ENCODE data around the gene CES3.
"Not testable (repeated sequence)": the region's sequence is repeated elsewhere in the genome, so short reads cannot be mapped to it uniquely, and the experiment has no call there.

Gene CES3

DNA sequence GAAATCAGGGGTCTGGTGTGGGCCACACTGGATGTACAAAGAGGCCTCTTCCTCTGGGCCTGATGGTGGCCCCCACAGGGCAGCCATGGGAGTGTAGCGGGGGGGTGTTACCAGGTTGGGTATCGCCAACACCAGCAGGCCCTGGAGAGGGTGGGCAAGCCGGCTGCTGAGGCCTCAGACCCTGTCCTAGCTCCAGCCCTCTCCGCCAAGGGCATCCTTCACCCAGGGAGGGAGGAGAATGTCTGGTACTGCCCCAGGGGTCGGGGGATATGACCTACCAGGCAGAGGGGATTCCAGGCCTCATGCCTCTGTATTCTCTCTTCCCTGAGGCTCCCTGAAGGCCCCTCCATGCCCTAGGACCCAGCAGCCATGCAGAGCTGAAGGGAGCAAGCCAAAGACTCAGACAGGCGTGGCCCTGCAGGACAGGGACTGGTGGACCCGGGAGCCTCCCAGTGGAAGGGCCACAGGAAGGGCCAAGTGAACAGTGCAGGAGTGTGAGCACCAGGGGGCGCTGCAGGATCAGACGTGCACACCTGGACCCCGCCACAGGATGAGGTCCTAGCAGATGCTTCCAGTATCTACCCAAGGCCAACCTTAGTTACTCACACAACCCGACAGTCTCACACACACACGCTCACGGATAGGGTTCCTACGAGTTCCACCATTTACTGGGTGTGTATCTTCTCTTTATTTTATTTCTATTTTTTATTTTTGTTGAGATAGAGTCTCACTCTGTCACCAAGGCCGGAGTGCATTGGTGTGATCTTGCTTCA, 16.5 kb downstream of the CES3 start:
- no peaks in the 10 kb centered on the region for H3K9me3 ChIP-seq
- H3K4me2 ChIP-seq, result peak overlapping the region; percentile 60
- no peak for TF ChIP-seq Cebpa-rat (IDR thresholded peaks at IDR 0.05)
- no peaks in the 10 kb centered on the region for H3K27me3 ChIP-seq
- H3K27ac ChIP-seq, result no peak overlapping the region
- peaks cover 39% of the 10 kb centered on the region for H3K4me1 ChIP-seq
- no peak overlapping the region for H3K4me3 ChIP-seq
- no peaks in the 10 kb centered on the region for H3K36me3 ChIP-seq
- no peak overlapping the region; the same call in 1 of the 2 replicates for H3K9ac ChIP-seq
- H4K20me1 ChIP-seq, result no peaks in the 10 kb centered on the region

DNA sequence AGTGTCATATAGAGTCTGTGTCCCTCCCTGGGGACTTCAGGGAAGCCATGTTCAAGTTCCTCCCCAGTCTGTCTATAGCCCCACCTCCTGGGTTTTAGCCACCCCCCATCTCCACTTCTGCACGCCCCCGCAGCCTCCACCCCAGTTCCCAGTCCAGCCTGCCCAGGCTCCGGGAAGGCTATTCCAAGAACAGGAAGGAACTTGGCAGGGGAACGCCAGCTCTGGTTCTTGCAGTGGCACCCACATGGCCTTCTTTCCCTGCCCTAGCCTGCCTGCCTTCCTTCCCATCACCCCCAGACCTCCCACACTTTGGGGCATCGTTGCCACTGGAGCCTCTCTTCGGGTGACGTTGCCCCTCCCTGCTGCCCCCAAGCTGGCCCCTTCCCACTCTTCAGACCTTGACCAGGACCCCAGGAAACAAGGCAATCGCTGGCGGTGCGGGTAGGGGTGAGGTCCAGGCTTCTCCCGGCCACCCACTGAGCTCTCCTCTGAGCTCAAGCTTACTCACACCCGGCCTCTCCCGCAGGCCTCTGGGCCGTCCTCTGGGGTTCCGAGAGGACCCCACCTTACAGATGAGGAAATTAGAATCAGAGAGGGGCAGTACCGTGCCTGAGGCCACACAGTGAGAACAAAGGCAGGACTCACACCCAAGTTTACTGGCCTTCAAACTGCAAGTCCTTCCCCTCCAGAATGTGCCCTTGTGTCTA, 18.1 kb downstream of the CES3 start:
- no peak for TF ChIP-seq Cebpa-rat (IDR thresholded peaks at IDR 0.05)
- Histone ChIP-seq H3K27me3 (no peaks in the 10 kb centered on the region), H4K20me1 (no peaks in the 10 kb centered on the region), H3K4me1 (peaks cover 39% of the 10 kb centered on the region), H3K9ac (no peak overlapping the region), H3K4me3 (no peak overlapping the region), H3K27ac (no peak overlapping the region), H3K4me2 (peak overlapping the region; percentile 42), H3K36me3 (no peaks in the 10 kb centered on the region), H3K9me3 (no peaks in the 10 kb centered on the region)

DNA sequence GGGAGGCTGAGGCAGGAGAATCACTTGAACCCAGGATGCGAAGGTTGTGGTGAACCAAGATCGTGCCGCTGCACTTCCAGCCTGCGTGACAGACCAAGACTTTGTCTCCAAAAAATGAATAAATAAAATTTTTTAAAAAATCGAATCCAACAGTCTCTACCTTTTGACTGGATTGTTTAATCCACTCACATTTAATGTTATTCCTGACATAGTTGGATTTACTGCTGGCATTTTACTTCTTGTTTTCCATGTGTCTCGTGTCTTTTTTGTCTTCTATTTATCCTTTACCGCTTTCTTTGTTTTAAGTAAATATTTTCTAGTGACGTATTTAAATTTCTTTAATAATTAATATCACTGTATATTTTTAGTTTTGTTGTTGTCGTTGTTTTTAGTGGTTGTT, 22.0 kb downstream of the CES3 start:
- Histone ChIP-seq H3K27me3 (no peaks in the 10 kb centered on the region), H3K4me1 (peaks cover 16% of the 10 kb centered on the region), H3K36me3 (no peaks in the 10 kb centered on the region), H3K27ac (no peak overlapping the region), H3K4me2 (no peak overlapping the region), H4K20me1 (no peaks in the 10 kb centered on the region), H3K9ac (no peak overlapping the region), H3K4me3 (no peak overlapping the region), H3K9me3 (no peaks in the 10 kb centered on the region)
- TF ChIP-seq Cebpa-rat (IDR thresholded peaks at IDR 0.05), result no peak

GRCh38 chr16:66984892-66985311, 23.8 kb downstream of the CES3 start:
- Histone ChIP-seq H3K4me3 (no peak overlapping the region), H3K27ac (no peak overlapping the region), H3K9ac (no peak overlapping the region), H3K9me3 (no peaks in the 10 kb centered on the region), H3K4me1 (peaks cover 13% of the 10 kb centered on the region), H3K36me3 (no peaks in the 10 kb centered on the region), H3K4me2 (no peak overlapping the region), H3K27me3 (no peaks in the 10 kb centered on the region), H4K20me1 (no peaks in the 10 kb centered on the region)
- no peak for TF ChIP-seq Cebpa-rat (IDR thresholded peaks at IDR 0.05)

DNA sequence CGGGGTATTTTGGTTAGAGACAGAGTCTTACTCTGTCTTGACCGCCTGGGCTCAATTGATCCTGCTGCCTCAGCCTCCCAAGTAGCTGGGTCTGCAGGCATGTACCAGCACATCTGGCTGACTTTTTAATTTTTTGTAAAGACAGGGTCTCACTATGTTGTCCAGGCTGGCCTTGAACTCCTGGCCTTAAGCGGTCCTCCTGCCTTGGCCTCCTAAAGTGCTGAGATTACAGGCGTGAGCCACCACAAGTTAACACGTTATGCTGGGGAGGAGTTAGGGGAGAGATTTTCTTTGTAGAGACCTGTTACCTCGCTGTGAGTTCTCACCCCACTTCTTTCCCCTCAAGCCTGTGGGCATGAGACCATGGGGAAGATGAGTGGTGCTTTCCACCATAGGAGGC, 25.5 kb downstream of the CES3 start:
- H3K36me3 ChIP-seq, result no peaks in the 10 kb centered on the region
- no peak for TF ChIP-seq Cebpa-rat (IDR thresholded peaks at IDR 0.05)
- peaks cover 13% of the 10 kb centered on the region for H3K4me1 ChIP-seq
- H4K20me1 ChIP-seq, result no peaks in the 10 kb centered on the region
- H3K4me3 ChIP-seq, result no peak overlapping the region
- no peaks in the 10 kb centered on the region for H3K9me3 ChIP-seq
- no peaks in the 10 kb centered on the region for H3K27me3 ChIP-seq
- no peak overlapping the region for H3K9ac ChIP-seq
- no peak overlapping the region for H3K27ac ChIP-seq
- no peak overlapping the region for H3K4me2 ChIP-seq

DNA sequence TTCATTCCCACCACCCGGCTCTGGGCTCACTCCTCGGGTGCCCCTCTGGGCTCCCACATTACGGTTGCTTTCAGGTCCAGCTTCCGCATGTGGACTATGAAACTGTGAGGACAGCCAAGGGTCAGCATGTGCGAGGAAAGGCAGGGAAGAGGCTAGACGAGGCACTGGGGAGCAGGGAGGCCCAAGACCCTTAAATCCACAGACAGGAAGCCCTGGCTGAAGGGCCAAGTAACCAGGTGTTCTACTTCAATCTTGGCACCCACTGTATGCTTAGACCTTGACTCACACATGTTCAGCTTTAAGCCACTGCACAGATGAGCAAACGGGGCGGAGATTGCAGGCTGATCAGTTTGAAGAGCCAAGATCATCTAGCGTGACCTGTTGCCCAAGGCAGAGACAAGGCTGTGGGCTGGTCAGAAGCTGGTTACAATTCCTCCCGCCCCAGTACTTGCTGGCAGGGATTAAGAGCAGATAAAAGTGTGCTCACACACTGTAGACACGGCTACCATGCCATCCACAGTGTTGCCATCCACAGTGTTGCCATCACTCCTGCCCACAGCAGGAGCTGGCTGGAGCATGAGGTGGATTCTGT, 27.2 kb downstream of the CES3 start, which contains the start of gene CES4A:
CES4A (plus strand) TSS at position 393 of the 592 bp plus-strand sequence; CDS start at position 577, 184 bp downstream.
- TF ChIP-seq Cebpa-rat (IDR thresholded peaks at IDR 0.05), result no peak
- H3K4me3 ChIP-seq, result no peak within 1 kb of the TSS
- no peaks in the 10 kb centered on the region for H3K36me3 ChIP-seq
- H3K4me1 ChIP-seq, result peaks cover 13% of the 10 kb centered on the region
- H3K27ac ChIP-seq, result 0 out of 2 replicates have a peak within 1 kb of the TSS, but pooled peaks have one; percentile 19
- no peaks in the 10 kb centered on the region for H3K9me3 ChIP-seq
- H3K9ac ChIP-seq, result no peak within 1 kb of the TSS
- peak within 1 kb of the TSS; percentile 57 for H3K4me2 ChIP-seq
- no peaks in the 10 kb centered on the region for H4K20me1 ChIP-seq
- no peaks in the 10 kb centered on the region for H3K27me3 ChIP-seq

GRCh38 chr16:66991545-66992077, 30.5 kb downstream of the CES3 start:
- Histone ChIP-seq H3K9me3 (no peaks in the 10 kb centered on the region), H3K4me2 (no peak overlapping the region), H3K9ac (no peak overlapping the region), H3K4me1 (peaks cover 18% of the 10 kb centered on the region), H3K27me3 (no peaks in the 10 kb centered on the region), H3K4me3 (no peak overlapping the region), H4K20me1 (no peaks in the 10 kb centered on the region), H3K36me3 (no peaks in the 10 kb centered on the region), H3K27ac (no peak overlapping the region)
- TF ChIP-seq Cebpa-rat (IDR thresholded peaks at IDR 0.05), result no peak

DNA sequence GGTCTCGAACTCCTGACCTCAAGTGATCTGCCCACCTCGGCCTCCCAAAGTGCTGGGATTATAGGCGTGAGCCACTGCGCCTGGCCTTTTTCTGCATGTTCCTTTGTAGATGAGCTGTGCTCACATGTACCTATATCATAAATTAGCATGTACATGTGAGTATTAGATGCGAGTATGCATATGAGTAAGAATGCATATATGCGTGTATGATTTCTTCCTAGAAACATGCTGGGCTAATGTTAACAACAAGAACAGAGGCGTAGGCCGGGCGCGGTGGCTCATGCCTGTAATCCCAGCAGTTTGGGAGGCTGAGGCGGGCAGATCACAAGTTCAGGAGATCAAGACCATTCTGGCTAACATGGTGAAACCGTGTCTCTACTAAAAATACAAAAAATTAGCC, 32.5 kb downstream of the CES3 start:
- not testable (repeated sequence) for H3K27ac ChIP-seq, H4K20me1 ChIP-seq, H3K27me3 ChIP-seq, H3K4me2 ChIP-seq, H3K9ac ChIP-seq, H3K9me3 ChIP-seq, H3K4me3 ChIP-seq, H3K36me3 ChIP-seq
- H3K4me1 ChIP-seq, result peaks cover 21% of the 10 kb centered on the region

DNA sequence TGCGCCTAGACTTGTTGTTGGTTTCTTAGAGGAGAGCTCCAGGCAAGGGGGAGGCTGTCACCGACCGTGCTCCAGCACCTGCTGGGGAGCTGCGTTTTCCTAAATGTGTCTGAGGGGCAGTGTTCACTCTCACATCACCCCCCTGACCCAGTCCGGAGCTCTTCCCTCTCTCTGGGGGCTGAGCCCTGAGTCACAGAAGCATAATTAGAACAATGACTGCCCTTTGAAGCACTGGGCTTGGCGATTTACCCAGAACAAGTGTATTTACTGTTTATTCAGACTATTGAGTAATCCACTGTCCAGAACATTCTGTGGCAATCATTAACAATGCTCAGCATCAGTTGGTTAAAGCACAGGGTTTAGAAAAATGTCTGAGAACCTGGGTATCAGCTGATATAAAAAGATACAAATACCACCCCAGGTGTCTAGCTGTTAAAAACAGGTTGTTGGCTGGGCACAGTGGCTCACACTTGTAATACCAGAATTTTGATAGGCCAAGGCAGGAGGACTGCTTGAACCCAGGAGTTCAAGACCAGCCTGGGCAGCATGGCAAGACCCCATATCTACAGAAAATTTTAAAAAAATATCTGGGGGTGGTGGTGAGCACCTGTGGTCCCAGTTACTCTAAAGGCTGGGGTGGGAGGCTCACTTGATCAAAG, 35.4 kb downstream of the CES3 start:
- Histone ChIP-seq H4K20me1 (peaks cover 4% of the 10 kb centered on the region; the same call in 1 of the 2 replicates), H3K4me3 (no peak overlapping the region), H3K27me3 (no peaks in the 10 kb centered on the region), H3K4me2 (peak overlapping the region; percentile 42; the same call in 1 of the 2 replicates), H3K27ac (no peak overlapping the region), H3K9ac (no peak overlapping the region), H3K4me1 (peaks cover 32% of the 10 kb centered on the region), H3K36me3 (no peaks in the 10 kb centered on the region), H3K9me3 (no peaks in the 10 kb centered on the region)
- no peak for TF ChIP-seq Cebpa-rat (IDR thresholded peaks at IDR 0.05)
